H1 (cell line): ENCODE data around the gene COL17A1. TPM values are rescaled to one million over a fixed set of nuclear protein-coding genes. Genes with fewer than 3 reads are reported as not detected.

Source experiments
- ASH2L ChIP-seq: fragments of 200-600, 300-600 bp; sonication (generic); IDR thresholded peaks from one replicate; pipeline ENCODE4 v1.7.1; 2017; ENCODE audit warnings: low read length
- ATF2 ChIP-seq: IDR thresholded peaks from 2 replicates; pipeline ENCODE4 v1.6.1; 2012; ENCODE audit warnings: low read length, inconsistent platforms
- CBX8 ChIP-seq: fragments of 300-800, 300-1000 bp; sonication (generic); IDR thresholded peaks from 2 replicates; pipeline ENCODE4 v1.7.1; 2016; ENCODE audit warnings: low read depth, low read length, borderline replicate concordance
- CREB1 ChIP-seq: IDR thresholded peaks from 2 replicates; pipeline ENCODE4 v1.6.1; 2012; ENCODE audit warnings: inconsistent platforms
- CTCF ChIP-seq, 3 experiments: IDR thresholded peaks; 1 replicate in 2 of 3; 2 replicates in 1 of 3; pipeline versions ENCODE4 v1.5.1 to v1.6.1; 2011; ENCODE audit warnings: low read length in 3 of 3, mild to moderate bottlenecking in 3 of 3, inconsistent platforms in 2 of 3, low read depth in 1 of 3, moderate library complexity in 1 of 3; ENCODE audit not compliant: insufficient read depth in 1 of 3; ENCODE audit errors: control extremely low read depth in 1 of 3
- E2F6 ChIP-seq: IDR thresholded peaks from 2 replicates; pipeline ENCODE4 v1.6.1; 2012; ENCODE audit warnings: inconsistent platforms
- EGR1 ChIP-seq: IDR thresholded peaks from 2 replicates; pipeline ENCODE4 v1.6.1; 2011; ENCODE audit warnings: low read depth, low read length, borderline replicate concordance
- FOSL1 ChIP-seq: IDR thresholded peaks from 2 replicates; pipeline ENCODE4 v1.6.1; 2011; ENCODE audit warnings: mild to moderate bottlenecking, low read depth, low read length, moderate library complexity; ENCODE audit not compliant: insufficient read depth
- GTF2F1 ChIP-seq: IDR thresholded peaks from 2 replicates; pipeline ENCODE4 v1.6.1; 2012; ENCODE audit warnings: low read depth, low read length, improper control_type of control experiment, borderline replicate concordance
- KDM1A ChIP-seq: fragments of 200-600, 300-600 bp; sonication (generic); IDR thresholded peaks from 2 replicates; pipeline ENCODE4 v1.7.1; 2016; ENCODE audit warnings: mild to moderate bottlenecking, low read length, borderline replicate concordance
- NRF1 ChIP-seq: IDR thresholded peaks from 2 replicates; pipeline ENCODE4 v1.6.1; 2011; ENCODE audit warnings: mild to moderate bottlenecking, low read depth, low read length, improper control_type of control experiment
- POLR2AphosphoS5 ChIP-seq: IDR thresholded peaks from 2 replicates; pipeline ENCODE4 v1.6.1; 2011; ENCODE audit warnings: low read depth, low read length
- RAD21 ChIP-seq, 2 experiments: IDR thresholded peaks in 1 of 2; conservative IDR thresholded peaks in 1 of 2; 2 replicates each; pipeline ENCODE4 v1.6.1; 2011; ENCODE audit warnings: low read depth in 2 of 2, low read length in 2 of 2, improper control_type of control experiment in 1 of 2, inconsistent platforms in 1 of 2, mild to moderate bottlenecking in 1 of 2, moderate library complexity in 1 of 2
- RBBP5 ChIP-seq: IDR thresholded peaks from 2 replicates; pipeline ENCODE4 v1.7.1; 2012; ENCODE audit warnings: low read depth, mild to moderate bottlenecking, inconsistent platforms, low read length, moderate library complexity, borderline replicate concordance
- RFX5 ChIP-seq: IDR thresholded peaks from 2 replicates; pipeline ENCODE4 v1.6.1; 2011; ENCODE audit warnings: low read depth, low read length, improper control_type of control experiment, borderline replicate concordance
- TEAD4 ChIP-seq: IDR thresholded peaks from 2 replicates; pipeline ENCODE4 v1.6.1; 2012; ENCODE audit warnings: low read depth, low read length, inconsistent platforms, mixed read lengths
- polyA plus RNA-seq, 7 experiments: library from polyadenylated mRNA; depleted of rRNA in 3 of 7; stranded (reverse) in 5 of 7; unstranded in 2 of 7; fragments of >200 nt in 5 of 7; fragments of 200-250 nt in 2 of 7; gene quantifications; 1 replicate in 5 of 7; 2 replicates in 1 of 7; 4 replicates in 1 of 7; pipeline versions ENCODE4 v1.2.1 to v1.2.3, GENCODE V29; 2011 to 2013; ENCODE audit warnings: missing spikeins in 2 of 7, mixed read lengths in 2 of 7
- total RNA-seq: library from RNA; stranded (reverse); fragmentation: NEBNext Ultra II Directional; extraction: Animal tissue kit (Norgen Biotek cat#: 25700); gene quantifications from 2 replicates; pipeline ENCODE4 v1.2.1, GENCODE V29; 2021
- TF ChIP-seq, protein P1 (sequence below): IDR thresholded peaks from 2 replicates; pipeline ENCODE4 v1.6.1; 2012; ENCODE audit warnings: inconsistent platforms

COL17A1 gene
- total and polyA plus RNA-seq, 2 of the 8 experiments (the other 6 are each of a cell fraction or from before 2014, with no cell fraction given) = 0.35 to 0.37 TPM

DNA sequence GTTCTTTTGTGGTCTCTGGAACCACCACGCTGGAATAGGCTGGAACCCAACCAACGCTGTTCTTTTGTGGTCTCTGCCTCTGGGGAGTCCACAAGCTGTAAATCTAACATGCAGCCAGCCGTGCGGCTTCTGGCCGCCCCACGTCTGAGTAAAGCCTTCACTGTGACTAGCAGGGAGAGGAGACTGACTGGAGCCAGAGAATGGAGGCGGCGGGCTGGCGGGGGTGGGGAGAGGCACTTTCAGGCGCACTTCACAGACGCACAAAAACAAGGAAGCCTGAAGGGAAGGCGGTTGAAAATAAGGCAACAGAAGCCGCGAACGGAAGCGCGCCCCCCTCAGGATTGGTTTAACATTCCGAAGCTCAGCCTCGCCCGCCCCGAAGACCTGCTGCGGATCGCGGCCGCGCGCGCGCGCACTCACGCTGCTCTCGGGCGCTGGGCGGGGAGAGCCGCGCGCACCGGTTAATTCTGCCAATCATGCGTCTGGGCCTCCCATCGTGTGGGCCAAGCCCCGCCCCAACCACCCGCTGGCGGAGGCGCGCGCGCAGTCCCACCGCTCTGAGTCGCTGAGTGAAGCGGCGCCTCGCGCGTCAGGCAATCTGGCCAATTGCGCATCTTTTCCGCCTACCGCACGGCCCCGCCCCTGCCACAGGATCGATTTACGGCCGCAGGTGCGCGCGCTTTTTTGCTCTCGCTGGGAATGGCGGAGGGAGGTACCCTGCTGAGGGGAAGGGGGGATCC, 36.0 kb upstream of the COL17A1 start, which contains the start of gene SFR1 (continued):
- TF ChIP-seq CTCF (IDR thresholded peaks at IDR 0.05; ENCODE audit: control extremely low read depth in 1 of 3, insufficient read depth in 1 of 3, low read depth in 1 of 3, low read length in 3 of 3) = peak; percentile 54 to 67 (median 62)
- TF ChIP-seq POLR2AphosphoS5 = peak; percentile 81
- 0 out of 2 replicates have a peak, but pooled peaks have one; percentile 24 for TF ChIP-seq FOSL1
- TF ChIP-seq CBX8 = no peak
- TF ChIP-seq RFX5 = no peak
- TF ChIP-seq ASH2L = peak; percentile 4
- peak; percentile 47; the same call in 1 of the 2 replicates for TF ChIP-seq EGR1
- TF ChIP-seq ATF2 = peak; percentile 11; the same call in 1 of the 2 replicates
- TF ChIP-seq E2F6 = peak; percentile 36; the same call in 1 of the 2 replicates
- peak; percentile 89 for TF ChIP-seq TEAD4
- TF ChIP-seq, protein P1, sequence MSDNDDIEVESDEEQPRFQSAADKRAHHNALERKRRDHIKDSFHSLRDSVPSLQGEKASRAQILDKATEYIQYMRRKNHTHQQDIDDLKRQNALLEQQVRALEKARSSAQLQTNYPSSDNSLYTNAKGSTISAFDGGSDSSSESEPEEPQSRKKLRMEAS = peak; percentile 62; the same call in 1 of the 2 replicates
- TF ChIP-seq KDM1A = no peak
- TF ChIP-seq CREB1 = peak; percentile 70
- TF ChIP-seq RAD21 (IDR thresholded peaks at IDR 0.05 in 1 of 2, conservative IDR thresholded peaks at IDR 0.05 in 1 of 2; ENCODE audit: low read depth in 2 of 2, low read length in 2 of 2) = peak; percentile 43 to 59
- no peak; the same call in 1 of the 2 replicates for TF ChIP-seq RBBP5
- TF ChIP-seq NRF1 = peak; percentile 42; the same call in 1 of the 2 replicates
- TF ChIP-seq GTF2F1 = peak; percentile 52
